NCI-H226 (cell line): ENCODE measurements around the gene OR52D1.

Experiments used
- DNase-seq: peaks from one replicate; pipeline ENCODE4 v3.0.0-alpha.2; 2015

The OR52D1 gene

GRCh38 chr11:5488385-5488784 is at the start of gene OR52D1:
OR52D1 (plus strand) TSS chr11:5488685; CDS start chr11:5488707, 22 bp downstream.
- DNase-seq, result no peak

- DNase-seq, result no peak
Observed at GRCh38 chr11:5441414-5441813, 47.1 kb upstream of the OR52D1 start, which contains the start of gene OR51I1. OR51I1 (minus strand) TSS chr11:5441514; CDS start chr11:5441514, 0 bp downstream.

GRCh38 chr11:5443835-5444393 is 44.6 kb upstream of the OR52D1 start:
- no peak for DNase-seq

GRCh38 chr11:5449023-5449422 is 39.5 kb upstream of the OR52D1 start, which contains the start of gene OR51I2:
OR51I2 (plus strand) TSS chr11:5449323; CDS start chr11:5453489, 4,166 bp downstream.
- no peak for DNase-seq

GRCh38 chr11:5449432-5449831 is 39.1 kb upstream of the OR52D1 start:
- no peak for DNase-seq

GRCh38 chr11:5460983-5461621 is 27.4 kb upstream of the OR52D1 start:
- DNase-seq, result no peak

- no peak for DNase-seq
Observed at GRCh38 chr11:5467527-5467926, 21.0 kb upstream of the OR52D1 start.

GRCh38 chr11:5473921-5474320 is 14.6 kb upstream of the OR52D1 start:
- DNase-seq, result no peak

GRCh38 chr11:5476186-5476819 is 12.2 kb upstream of the OR52D1 start:
- DNase-seq, result peak; percentile 3

- DNase-seq, result no peak
Observed at GRCh38 chr11:5486003-5486402, 2.5 kb upstream of the OR52D1 start.

- peak; percentile 22 for DNase-seq
Observed at GRCh38 chr11:5486421-5486820, 2.1 kb upstream of the OR52D1 start.

- no peak for DNase-seq
Observed at GRCh38 chr11:5488798-5489399, 414 bp downstream of the OR52D1 start.

- DNase-seq, result peak; percentile 18
Observed at GRCh38 chr11:5489576-5490357, 1.3 kb downstream of the OR52D1 start.

- no peak for DNase-seq
Observed at GRCh38 chr11:5499671-5500070, 11.2 kb downstream of the OR52D1 start.

- no peak for DNase-seq
Observed at GRCh38 chr11:5500393-5500801, 11.9 kb downstream of the OR52D1 start.

GRCh38 chr11:5504403-5504921 is 16.0 kb downstream of the OR52D1 start:
- DNase-seq, result no peak

- DNase-seq, result no peak
Observed at GRCh38 chr11:5505363-5506048, 17.0 kb downstream of the OR52D1 start.

- DNase-seq, result no peak
Observed at GRCh38 chr11:5507177-5507932, 18.9 kb downstream of the OR52D1 start.

- DNase-seq, result peak; percentile 9
Observed at GRCh38 chr11:5507933-5508305, 19.4 kb downstream of the OR52D1 start.

GRCh38 chr11:5508605-5509004 is 20.1 kb downstream of the OR52D1 start:
- DNase-seq, result no peak

- no peak for DNase-seq
Observed at GRCh38 chr11:5509803-5510202, 21.3 kb downstream of the OR52D1 start, which contains the start of gene UBQLN3. UBQLN3 (minus strand) TSS chr11:5509957; CDS start chr11:5509558, 399 bp downstream.
